Mucosa of stomach (tissue), 1 donor: ENCODE measurements around the gene IREB2.

Experiments used
- H3K27me3 ChIP-seq: one replicate; pipeline ENCODE4 v1.7.0; 2013; ENCODE audit warnings: mild to moderate bottlenecking, low read length; ENCODE audit not compliant: control insufficient read depth, insufficient read depth
- H3K36me3 ChIP-seq: one replicate; pipeline ENCODE4 v1.7.0; 2013; ENCODE audit warnings: low read length; ENCODE audit not compliant: control insufficient read depth, insufficient read depth
- H3K4me1 ChIP-seq: one replicate; pipeline ENCODE4 v1.7.0; 2013; ENCODE audit warnings: mild to moderate bottlenecking, low read length; ENCODE audit not compliant: control insufficient read depth, insufficient read depth
- H3K4me3 ChIP-seq: one replicate; pipeline ENCODE4 v1.7.0; 2013; ENCODE audit warnings: low read length
- H3K9ac ChIP-seq: one replicate; pipeline ENCODE4 v1.7.0; 2013; ENCODE audit warnings: mild to moderate bottlenecking, low read length, moderate library complexity
- H3K9me3 ChIP-seq: one replicate; pipeline ENCODE4 v1.7.0; 2013; ENCODE audit warnings: mild to moderate bottlenecking, low read length, moderate library complexity; ENCODE audit not compliant: control insufficient read depth
- donor health status: Pancreatic carcinoma.

IREB2 gene

GRCh38 chr15:78411061-78411460 is 27.0 kb upstream of the IREB2 start:
- H3K4me3 ChIP-seq: no peak overlapping the region
- H3K36me3 ChIP-seq: no peaks in the 10 kb centered on the region
- H3K9me3 ChIP-seq: no peaks in the 10 kb centered on the region
- H3K9ac ChIP-seq: no peak overlapping the region
- H3K27me3 ChIP-seq: no peaks in the 10 kb centered on the region
- peaks cover 8% of the 10 kb centered on the region for H3K4me1 ChIP-seq

- Histone ChIP-seq H3K9ac (no peak overlapping the region), H3K9me3 (no peaks in the 10 kb centered on the region)
Observed at GRCh38 chr15:78414621-78415250, 23.3 kb upstream of the IREB2 start.

DNA sequence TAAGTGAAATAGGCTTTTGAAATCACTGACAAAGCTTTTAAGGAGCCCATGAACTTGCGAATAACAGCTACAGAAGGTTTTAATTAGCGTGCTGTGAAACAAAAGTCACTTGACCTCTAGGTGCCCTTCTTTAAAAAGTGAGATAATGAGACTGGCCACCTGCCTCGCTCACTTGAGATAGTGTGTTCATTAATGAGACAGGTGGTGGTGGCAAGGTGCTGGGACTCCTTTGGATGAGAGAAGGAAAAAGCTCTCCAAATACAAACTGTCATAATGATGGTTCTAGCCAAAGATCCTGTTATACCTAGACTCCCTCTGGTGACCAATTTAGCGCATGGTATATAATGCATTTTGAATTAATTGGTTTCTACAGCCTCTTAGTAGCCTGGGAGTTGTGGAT is 22.7 kb upstream of the IREB2 start:
- no peaks in the 10 kb centered on the region for H3K27me3 ChIP-seq
- no peak overlapping the region for H3K9ac ChIP-seq
- no peaks in the 10 kb centered on the region for H3K9me3 ChIP-seq
- H3K4me3 ChIP-seq: no peak overlapping the region
- H3K36me3 ChIP-seq: no peaks in the 10 kb centered on the region
- peaks cover 3% of the 10 kb centered on the region for H3K4me1 ChIP-seq

More at GRCh38 chr15:78414621-78415250, 23.3 kb upstream of the IREB2 start:
- Histone ChIP-seq H3K4me3 (no peak overlapping the region), H3K4me1 (peaks cover 3% of the 10 kb centered on the region), H3K36me3 (no peaks in the 10 kb centered on the region), H3K27me3 (no peaks in the 10 kb centered on the region)

DNA sequence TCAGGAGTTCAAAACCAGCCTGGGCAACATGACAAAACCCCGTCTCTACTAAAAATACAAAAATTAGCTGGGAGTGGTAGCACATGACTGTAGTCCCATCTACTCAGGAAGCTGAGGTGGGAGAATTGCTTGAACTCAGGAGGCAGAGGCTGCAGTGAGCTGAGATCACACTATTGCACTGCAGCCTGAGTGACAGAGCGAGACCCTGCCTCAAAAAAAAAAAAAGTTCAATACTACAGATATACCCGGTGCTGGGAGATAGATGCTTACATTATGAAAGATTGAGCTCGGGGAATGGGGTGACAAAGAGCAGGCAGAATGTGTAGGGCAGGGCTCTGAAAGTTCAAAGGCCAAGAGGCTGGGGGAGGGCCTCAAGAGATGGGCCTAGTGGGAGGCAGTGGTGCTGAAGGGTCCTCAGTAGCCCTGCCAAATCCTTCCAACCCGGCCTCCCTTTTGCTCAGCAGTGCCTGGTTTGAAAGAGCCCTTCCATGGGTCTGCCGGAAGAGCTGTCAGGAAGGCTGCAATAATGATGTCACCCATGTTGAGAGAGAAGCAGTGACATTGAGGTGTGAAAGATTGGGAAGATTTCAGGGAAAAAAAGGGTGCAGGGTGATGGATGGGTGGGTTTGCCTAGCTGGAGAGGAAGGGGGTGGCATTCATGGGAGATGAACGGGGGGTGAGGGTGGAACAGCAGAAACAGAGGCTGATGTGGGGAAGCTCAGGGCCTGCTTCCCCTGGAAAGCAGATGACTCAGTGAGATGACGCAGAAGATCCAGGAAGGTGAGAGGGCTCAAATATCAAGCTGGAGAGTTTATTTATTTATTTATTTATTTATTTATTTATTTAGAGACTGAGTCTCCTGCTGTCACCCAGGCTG is 20.0 kb upstream of the IREB2 start:
- H3K4me3 ChIP-seq: no peak overlapping the region
- peaks cover 3% of the 10 kb centered on the region for H3K4me1 ChIP-seq
- H3K36me3 ChIP-seq: no peaks in the 10 kb centered on the region
- H3K9ac ChIP-seq: no peak overlapping the region
- H3K27me3 ChIP-seq: no peaks in the 10 kb centered on the region
- no peaks in the 10 kb centered on the region for H3K9me3 ChIP-seq

- H3K4me1 ChIP-seq: peaks cover 3% of the 10 kb centered on the region
- H3K27me3 ChIP-seq: no peaks in the 10 kb centered on the region
- no peak overlapping the region for H3K4me3 ChIP-seq
- no peaks in the 10 kb centered on the region for H3K9me3 ChIP-seq
- H3K9ac ChIP-seq: no peak overlapping the region
- H3K36me3 ChIP-seq: no peaks in the 10 kb centered on the region
Observed at GRCh38 chr15:78418686-78419085, 19.3 kb upstream of the IREB2 start.

DNA sequence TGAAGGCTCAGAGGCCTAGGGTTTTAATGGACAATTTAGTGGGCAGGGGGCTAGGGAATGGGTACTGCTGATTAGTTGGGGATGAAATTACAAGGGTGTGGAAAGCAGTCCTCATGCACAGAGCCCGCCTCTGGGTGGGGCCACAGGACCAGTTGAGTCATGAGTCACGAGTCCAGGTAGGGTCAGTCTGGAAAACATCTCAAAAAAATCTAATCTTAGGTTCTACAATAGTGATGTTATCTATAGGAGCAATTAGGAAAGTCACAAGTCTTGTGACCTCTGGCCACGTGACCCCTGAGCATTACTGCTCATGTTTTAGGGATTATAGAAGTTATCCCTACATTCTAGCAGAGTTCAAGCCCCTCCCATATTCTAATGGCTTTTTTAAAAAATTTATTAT is 18.6 kb upstream of the IREB2 start:
- Histone ChIP-seq H3K36me3 (no peaks in the 10 kb centered on the region), H3K27me3 (no peaks in the 10 kb centered on the region), H3K4me3 (no peak overlapping the region), H3K9me3 (no peaks in the 10 kb centered on the region), H3K9ac (no peak overlapping the region), H3K4me1 (peaks cover 3% of the 10 kb centered on the region)

DNA sequence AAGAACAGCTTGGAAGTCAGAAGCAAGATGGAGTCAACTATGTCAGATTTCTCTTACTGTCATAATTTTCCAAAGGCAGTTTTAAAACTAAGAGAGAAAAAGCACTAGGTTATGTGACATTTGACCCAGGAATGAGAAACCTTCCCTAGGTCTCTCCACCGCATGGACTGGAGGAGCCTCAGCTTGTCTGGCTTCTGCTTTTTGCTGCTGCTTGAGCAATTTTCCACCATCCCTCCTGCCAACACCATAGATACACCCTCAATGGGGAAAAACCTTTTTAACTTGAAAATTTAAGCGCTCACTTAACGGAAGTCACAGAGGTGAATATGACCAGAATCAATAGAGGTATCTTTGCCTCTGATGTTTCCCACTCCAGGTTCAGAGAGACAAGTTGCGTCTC is 17.8 kb upstream of the IREB2 start:
- Histone ChIP-seq H3K4me1 (peaks cover 3% of the 10 kb centered on the region), H3K9ac (no peak overlapping the region), H3K27me3 (no peaks in the 10 kb centered on the region), H3K4me3 (no peak overlapping the region), H3K9me3 (no peaks in the 10 kb centered on the region), H3K36me3 (no peaks in the 10 kb centered on the region)

DNA sequence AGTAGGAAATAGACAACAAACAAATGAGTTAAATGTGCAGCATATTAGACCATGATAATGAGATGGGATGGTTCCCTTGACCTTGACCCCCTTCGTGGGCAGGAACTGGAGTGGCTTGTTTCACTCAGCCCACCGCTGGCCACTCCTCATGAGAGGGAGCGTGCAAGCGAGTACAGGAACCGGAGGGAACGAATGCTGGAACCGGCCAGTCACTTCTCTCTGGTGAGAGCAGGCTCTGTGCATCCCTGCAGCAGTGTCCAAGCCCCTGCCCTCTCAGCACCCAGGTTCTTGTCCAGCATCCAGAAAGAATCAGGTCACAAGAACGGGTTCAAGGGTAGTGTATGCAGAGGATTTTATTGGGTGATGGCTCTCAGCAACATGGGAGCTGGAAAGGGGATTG is 17.2 kb upstream of the IREB2 start:
- H3K4me1 ChIP-seq: peaks cover 3% of the 10 kb centered on the region
- no peaks in the 10 kb centered on the region for H3K9me3 ChIP-seq
- H3K27me3 ChIP-seq: no peaks in the 10 kb centered on the region
- H3K4me3 ChIP-seq: no peak overlapping the region
- no peaks in the 10 kb centered on the region for H3K36me3 ChIP-seq
- H3K9ac ChIP-seq: no peak overlapping the region

- H3K27me3 ChIP-seq: no peaks in the 10 kb centered on the region
- no peaks in the 10 kb centered on the region for H3K36me3 ChIP-seq
- no peaks in the 10 kb centered on the region for H3K9me3 ChIP-seq
- H3K9ac ChIP-seq: no peak overlapping the region
- peaks cover 3% of the 10 kb centered on the region for H3K4me1 ChIP-seq
- H3K4me3 ChIP-seq: no peak overlapping the region
Observed at GRCh38 chr15:78421238-78421965, 16.6 kb upstream of the IREB2 start.

GRCh38 chr15:78422571-78423340 is 15.3 kb upstream of the IREB2 start:
- Histone ChIP-seq H3K4me3 (no peak overlapping the region), H3K9me3 (no peaks in the 10 kb centered on the region), H3K27me3 (no peaks in the 10 kb centered on the region), H3K4me1 (peaks cover 3% of the 10 kb centered on the region), H3K9ac (no peak overlapping the region), H3K36me3 (no peaks in the 10 kb centered on the region)

DNA sequence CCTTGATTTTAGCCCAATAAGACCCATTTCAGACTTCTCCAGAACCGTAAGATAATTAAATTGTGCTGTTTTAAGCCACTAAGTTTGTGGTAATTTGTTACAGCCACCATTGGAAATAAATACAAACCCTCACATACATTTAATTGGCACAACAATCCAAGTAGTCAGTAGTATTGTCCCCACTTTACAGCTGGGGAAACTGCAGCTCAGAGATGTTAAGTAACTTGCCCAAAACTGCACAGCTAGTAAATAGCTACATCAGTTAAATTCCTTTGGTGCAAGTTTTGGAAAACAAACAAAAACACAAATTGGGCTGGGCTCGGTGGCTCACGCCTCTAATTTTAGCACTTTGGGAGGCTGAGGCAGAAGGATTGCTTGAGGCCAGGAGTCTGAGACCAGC is 13.3 kb upstream of the IREB2 start:
- Histone ChIP-seq H3K36me3 (no peaks in the 10 kb centered on the region), H3K4me3 (no peak overlapping the region), H3K4me1 (no peaks in the 10 kb centered on the region), H3K9me3 (no peaks in the 10 kb centered on the region), H3K27me3 (no peaks in the 10 kb centered on the region), H3K9ac (no peak overlapping the region)
